K562 (cell line): ENCODE measurements around the gene DOK1. TPM values are rescaled to one million over a fixed set of nuclear protein-coding genes. Genes with fewer than 3 reads are reported as not detected.

Experiments
- BCL6 ChIP-seq: fragments of 250-450 bp; sonication (Bioruptor Pico); IDR thresholded peaks from 2 replicates; pipeline ENCODE4 v1.4.0; 2020
- CBX1 ChIP-seq: sonication (generic); IDR thresholded peaks from 2 replicates; pipeline ENCODE4 v1.6.1; 2016; ENCODE audit warnings: antibody characterized with exemption, low read depth, mild to moderate bottlenecking
- DPF2 ChIP-seq: fragments of 450-650 bp; IDR thresholded peaks from 2 replicates; pipeline ENCODE4 v1.6.1; 2016
- PYGO2 ChIP-seq: fragments of 450-650 bp; IDR thresholded peaks from 2 replicates; pipeline ENCODE4 v1.6.1; 2016; ENCODE audit warnings: mild to moderate bottlenecking, missing genetic modification characterization, moderate library complexity, missing compliant biosample characterization
- ZBED1 ChIP-seq: IDR thresholded peaks from 2 replicates; pipeline ENCODE4 v1.6.1; 2014
- ZNF212 ChIP-seq: fragments of 450-650 bp; formaldehyde crosslinking; IDR thresholded peaks from 2 replicates; pipeline ENCODE4 v1.4.0; 2020; ENCODE audit warnings: mild to moderate bottlenecking
- ZNF263 ChIP-seq: sonication (generic); formaldehyde crosslinking; IDR thresholded peaks from 2 replicates; pipeline ENCODE4 v1.8.0; 2022; ENCODE audit warnings: mild to moderate bottlenecking, missing genetic modification reagents, borderline replicate concordance
- ZNF408 ChIP-seq: fragments of 250-450 bp; sonication (Bioruptor Pico); IDR thresholded peaks from 2 replicates; pipeline ENCODE4 v1.4.0; 2020; ENCODE audit warnings: low read depth, mild to moderate bottlenecking, moderate library complexity
- ZNF551 ChIP-seq: fragments of 250-450 bp; sonication (Bioruptor Pico); IDR thresholded peaks from 2 replicates; pipeline ENCODE4 v1.5.0; 2021; ENCODE audit warnings: mild to moderate bottlenecking, moderate library complexity
- polyA plus RNA-seq, 8 experiments: library from polyadenylated mRNA; depleted of rRNA in 4 of 8; stranded (reverse) in 5 of 8; unstranded in 3 of 8; fragments of >200 nt; fragmentation: Nextera tagmentation in 2 of 8; fragmentation: Illumina TruSeq in 1 of 8; extraction: Ambion mirVana in 2 of 8; extraction: Trizol in 1 of 8; gene quantifications; 2 replicates each; pipeline versions ENCODE4 v1.2.1 to v1.2.3, GENCODE V29; 2011 to 2014; ENCODE audit warnings: inconsistent platforms in 1 of 8, missing spikeins in 1 of 8
- total RNA-seq, 7 experiments: library from RNA; depleted of rRNA in 6 of 7; stranded (reverse); fragments of >200 nt in 6 of 7; fragmentation: Illumina TruSeq in 2 of 7; extraction: Trizol in 2 of 7; gene quantifications; 2 replicates each; pipeline versions ENCODE4 v1.2.1 to v1.2.3, GENCODE V29; 2011 to 2021; ENCODE audit warnings: low replicate concordance in 1 of 7
- TF ChIP-seq, protein P1 (sequence below): sonication (generic); formaldehyde crosslinking; IDR thresholded peaks from 2 replicates; pipeline ENCODE4 v1.8.0; 2022; ENCODE audit warnings: missing genetic modification reagents, mild to moderate bottlenecking, borderline replicate concordance
- TF ChIP-seq, protein P2 (sequence below): fragments of 250-450 bp; sonication (Bioruptor Pico); IDR thresholded peaks from 2 replicates; pipeline ENCODE4 v1.9.0; 2021; ENCODE audit warnings: mild to moderate bottlenecking, inconsistent platforms
- TF ChIP-seq, protein P3 (sequence below): sonication (generic); formaldehyde crosslinking; IDR thresholded peaks from 2 replicates; pipeline ENCODE4 v1.4.0; 2020; ENCODE audit warnings: mild to moderate bottlenecking, missing genetic modification reagents
- TF ChIP-seq, protein P4 (sequence below): fragments of 250-450 bp; sonication (Bioruptor Pico); IDR thresholded peaks from 2 replicates; pipeline ENCODE4 v1.8.0; 2022; ENCODE audit warnings: inconsistent platforms
- TF ChIP-seq, protein P5 (sequence below), 2 experiments: fragments of 250-450 bp in 1 of 2; fragments of 450-650 bp in 1 of 2; sonication (Bioruptor Pico) in 1 of 2; IDR thresholded peaks; 2 replicates each; pipeline versions ENCODE4 v1.6.1 to v1.8.0; 2016 to 2021; ENCODE audit warnings: mild to moderate bottlenecking in 2 of 2, moderate library complexity in 2 of 2, missing compliant biosample characterization in 1 of 2, missing genetic modification characterization in 1 of 2

DOK1 gene
- total and polyA plus RNA-seq, 9 of the 15 experiments (the other 6 are each of a cell fraction or from before 2014, with no cell fraction given): 0.59 to 36.4 (median 16.1) TPM

DNA sequence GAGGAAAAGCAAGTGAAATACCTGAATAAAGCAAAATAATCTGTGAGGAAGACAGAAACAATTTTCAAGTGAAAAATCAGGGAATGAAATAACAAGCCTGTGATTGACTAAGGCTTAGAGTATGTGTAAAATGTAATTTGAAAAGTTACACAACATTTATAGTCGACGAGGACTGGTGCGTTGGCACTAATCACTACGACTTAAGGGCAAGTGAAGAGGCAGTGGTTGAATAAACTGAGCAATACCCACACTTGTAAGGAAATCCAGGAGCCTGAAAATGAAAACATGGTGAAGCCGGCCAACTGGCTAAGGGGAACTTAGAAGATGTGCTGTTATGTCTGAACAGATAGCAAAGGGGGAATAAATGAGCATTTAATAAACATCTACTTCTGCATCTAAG lies 13.4 kb downstream of the DOK1 start (continued):
- TF ChIP-seq, protein P1, sequence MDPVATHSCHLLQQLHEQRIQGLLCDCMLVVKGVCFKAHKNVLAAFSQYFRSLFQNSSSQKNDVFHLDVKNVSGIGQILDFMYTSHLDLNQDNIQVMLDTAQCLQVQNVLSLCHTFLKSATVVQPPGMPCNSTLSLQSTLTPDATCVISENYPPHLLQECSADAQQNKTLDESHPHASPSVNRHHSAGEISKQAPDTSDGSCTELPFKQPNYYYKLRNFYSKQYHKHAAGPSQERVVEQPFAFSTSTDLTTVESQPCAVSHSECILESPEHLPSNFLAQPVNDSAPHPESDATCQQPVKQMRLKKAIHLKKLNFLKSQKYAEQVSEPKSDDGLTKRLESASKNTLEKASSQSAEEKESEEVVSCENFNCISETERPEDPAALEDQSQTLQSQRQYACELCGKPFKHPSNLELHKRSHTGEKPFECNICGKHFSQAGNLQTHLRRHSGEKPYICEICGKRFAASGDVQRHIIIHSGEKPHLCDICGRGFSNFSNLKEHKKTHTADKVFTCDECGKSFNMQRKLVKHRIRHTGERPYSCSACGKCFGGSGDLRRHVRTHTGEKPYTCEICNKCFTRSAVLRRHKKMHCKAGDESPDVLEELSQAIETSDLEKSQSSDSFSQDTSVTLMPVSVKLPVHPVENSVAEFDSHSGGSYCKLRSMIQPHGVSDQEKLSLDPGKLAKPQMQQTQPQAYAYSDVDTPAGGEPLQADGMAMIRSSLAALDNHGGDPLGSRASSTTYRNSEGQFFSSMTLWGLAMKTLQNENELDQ (CRISPR knock-in tag): no peak
- TF ChIP-seq, protein P2, sequence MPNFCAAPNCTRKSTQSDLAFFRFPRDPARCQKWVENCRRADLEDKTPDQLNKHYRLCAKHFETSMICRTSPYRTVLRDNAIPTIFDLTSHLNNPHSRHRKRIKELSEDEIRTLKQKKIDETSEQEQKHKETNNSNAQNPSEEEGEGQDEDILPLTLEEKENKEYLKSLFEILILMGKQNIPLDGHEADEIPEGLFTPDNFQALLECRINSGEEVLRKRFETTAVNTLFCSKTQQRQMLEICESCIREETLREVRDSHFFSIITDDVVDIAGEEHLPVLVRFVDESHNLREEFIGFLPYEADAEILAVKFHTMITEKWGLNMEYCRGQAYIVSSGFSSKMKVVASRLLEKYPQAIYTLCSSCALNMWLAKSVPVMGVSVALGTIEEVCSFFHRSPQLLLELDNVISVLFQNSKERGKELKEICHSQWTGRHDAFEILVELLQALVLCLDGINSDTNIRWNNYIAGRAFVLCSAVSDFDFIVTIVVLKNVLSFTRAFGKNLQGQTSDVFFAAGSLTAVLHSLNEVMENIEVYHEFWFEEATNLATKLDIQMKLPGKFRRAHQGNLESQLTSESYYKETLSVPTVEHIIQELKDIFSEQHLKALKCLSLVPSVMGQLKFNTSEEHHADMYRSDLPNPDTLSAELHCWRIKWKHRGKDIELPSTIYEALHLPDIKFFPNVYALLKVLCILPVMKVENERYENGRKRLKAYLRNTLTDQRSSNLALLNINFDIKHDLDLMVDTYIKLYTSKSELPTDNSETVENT (CRISPR knock-in tag): no peak
- TF ChIP-seq, protein P3, sequence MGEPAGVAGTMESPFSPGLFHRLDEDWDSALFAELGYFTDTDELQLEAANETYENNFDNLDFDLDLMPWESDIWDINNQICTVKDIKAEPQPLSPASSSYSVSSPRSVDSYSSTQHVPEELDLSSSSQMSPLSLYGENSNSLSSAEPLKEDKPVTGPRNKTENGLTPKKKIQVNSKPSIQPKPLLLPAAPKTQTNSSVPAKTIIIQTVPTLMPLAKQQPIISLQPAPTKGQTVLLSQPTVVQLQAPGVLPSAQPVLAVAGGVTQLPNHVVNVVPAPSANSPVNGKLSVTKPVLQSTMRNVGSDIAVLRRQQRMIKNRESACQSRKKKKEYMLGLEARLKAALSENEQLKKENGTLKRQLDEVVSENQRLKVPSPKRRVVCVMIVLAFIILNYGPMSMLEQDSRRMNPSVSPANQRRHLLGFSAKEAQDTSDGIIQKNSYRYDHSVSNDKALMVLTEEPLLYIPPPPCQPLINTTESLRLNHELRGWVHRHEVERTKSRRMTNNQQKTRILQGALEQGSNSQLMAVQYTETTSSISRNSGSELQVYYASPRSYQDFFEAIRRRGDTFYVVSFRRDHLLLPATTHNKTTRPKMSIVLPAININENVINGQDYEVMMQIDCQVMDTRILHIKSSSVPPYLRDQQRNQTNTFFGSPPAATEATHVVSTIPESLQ: no peak
- TF ChIP-seq, protein P4, sequence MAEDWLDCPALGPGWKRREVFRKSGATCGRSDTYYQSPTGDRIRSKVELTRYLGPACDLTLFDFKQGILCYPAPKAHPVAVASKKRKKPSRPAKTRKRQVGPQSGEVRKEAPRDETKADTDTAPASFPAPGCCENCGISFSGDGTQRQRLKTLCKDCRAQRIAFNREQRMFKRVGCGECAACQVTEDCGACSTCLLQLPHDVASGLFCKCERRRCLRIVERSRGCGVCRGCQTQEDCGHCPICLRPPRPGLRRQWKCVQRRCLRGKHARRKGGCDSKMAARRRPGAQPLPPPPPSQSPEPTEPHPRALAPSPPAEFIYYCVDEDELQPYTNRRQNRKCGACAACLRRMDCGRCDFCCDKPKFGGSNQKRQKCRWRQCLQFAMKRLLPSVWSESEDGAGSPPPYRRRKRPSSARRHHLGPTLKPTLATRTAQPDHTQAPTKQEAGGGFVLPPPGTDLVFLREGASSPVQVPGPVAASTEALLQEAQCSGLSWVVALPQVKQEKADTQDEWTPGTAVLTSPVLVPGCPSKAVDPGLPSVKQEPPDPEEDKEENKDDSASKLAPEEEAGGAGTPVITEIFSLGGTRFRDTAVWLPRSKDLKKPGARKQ (CRISPR knock-in tag): no peak
- no peak for TF ChIP-seq BCL6 (CRISPR knock-in tag)
- no peak for TF ChIP-seq ZNF551 (CRISPR knock-in tag)
- TF ChIP-seq PYGO2 (tag): no peak
- TF ChIP-seq ZNF408 (CRISPR knock-in tag): no peak
- no peak for TF ChIP-seq ZBED1
- TF ChIP-seq, protein P5, sequence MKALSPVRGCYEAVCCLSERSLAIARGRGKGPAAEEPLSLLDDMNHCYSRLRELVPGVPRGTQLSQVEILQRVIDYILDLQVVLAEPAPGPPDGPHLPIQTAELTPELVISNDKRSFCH (CRISPR knock-in tag; IDR thresholded peaks at IDR 0.05): no peak
- TF ChIP-seq, protein P5 (tag; IDR thresholded peaks at IDR 0.05): no peak
- TF ChIP-seq CBX1: no peak
- TF ChIP-seq DPF2: no peak
- no peak for TF ChIP-seq ZNF263 (CRISPR knock-in tag)
- TF ChIP-seq ZNF212: no peak
